Fibroblast of lung (primary cell): ENCODE results near the gene BAZ2A. TPM values are rescaled to one million over a fixed set of nuclear protein-coding genes. Genes with fewer than 3 reads are reported as not detected.

Source experiments
- DNase-seq, 2 donors: peaks; one replicate each; pipeline versions ENCODE4 v3.0.0 to v3.0.0-alpha.2; 2010; ENCODE audit warnings: low read depth in 2 of 2
- H2AFZ ChIP-seq: 2 replicates; pipeline ENCODE4 v1.5.1; 2012; ENCODE audit warnings: low read length, control low read depth, inconsistent platforms
- H3K27ac ChIP-seq: 2 replicates; pipeline ENCODE4 v1.5.1; 2011; ENCODE audit warnings: low read length, control low read depth; ENCODE audit not compliant: insufficient read depth
- H3K27me3 ChIP-seq: 2 replicates; pipeline ENCODE4 v1.5.1; 2011; ENCODE audit warnings: mild to moderate bottlenecking, low read length; ENCODE audit not compliant: control insufficient read depth, insufficient read depth
- H3K36me3 ChIP-seq: 2 replicates; pipeline ENCODE4 v1.5.1; 2011; ENCODE audit warnings: low read length; ENCODE audit not compliant: control insufficient read depth, insufficient read depth
- H3K4me1 ChIP-seq: 2 replicates; pipeline ENCODE4 v1.5.1; 2011; ENCODE audit warnings: low read length; ENCODE audit not compliant: control insufficient read depth, insufficient read depth; ENCODE audit errors: extremely low read depth
- H3K4me2 ChIP-seq: 2 replicates; pipeline ENCODE4 v1.5.1; 2011; ENCODE audit warnings: low read length, control low read depth; ENCODE audit not compliant: insufficient read depth; ENCODE audit errors: extremely low read depth
- H3K4me3 ChIP-seq, 4 experiments: fragments of 200-600 bp in 1 of 4; sonication (generic) in 1 of 4; replicated peaks in 1 of 4; 2 replicates each; pipeline ENCODE4 v1.5.1; 2011 to 2016; ENCODE audit warnings: low read length in 4 of 4, low read depth in 3 of 4, mild to moderate bottlenecking in 3 of 4, control low read depth in 2 of 4, inconsistent platforms in 1 of 4, mixed read lengths in 1 of 4; ENCODE audit not compliant: insufficient read depth in 1 of 4; ENCODE audit errors: control extremely low read depth in 1 of 4
- H3K79me2 ChIP-seq: 2 replicates; pipeline ENCODE4 v1.5.1; 2012; ENCODE audit warnings: mild to moderate bottlenecking, low read length, inconsistent platforms; ENCODE audit not compliant: control insufficient read depth, insufficient read depth
- H3K9ac ChIP-seq: 2 replicates; pipeline ENCODE4 v1.5.1; 2011; ENCODE audit warnings: mild to moderate bottlenecking, low read length, control low read depth; ENCODE audit not compliant: insufficient read depth
- H3K9me3 ChIP-seq: 2 replicates; pipeline ENCODE4 v1.5.1; 2012; ENCODE audit warnings: low read depth, low read length; ENCODE audit not compliant: control insufficient read depth, insufficient read depth
- H4K20me1 ChIP-seq: 2 replicates; pipeline ENCODE4 v1.5.1; 2011; ENCODE audit warnings: low read length; ENCODE audit not compliant: control insufficient read depth, insufficient read depth; ENCODE audit errors: extremely low read depth
- CTCF ChIP-seq, 2 donors: IDR thresholded peaks in 1 of 2; conservative IDR thresholded peaks in 1 of 2; 1 replicate in 1 of 2; 2 replicates in 1 of 2; pipeline ENCODE4 v1.5.1; 2011 to 2012; ENCODE audit warnings: low read length in 2 of 2, control low read depth in 1 of 2, inconsistent platforms in 1 of 2, low read depth in 1 of 2, mild to moderate bottlenecking in 1 of 2
- EZH2 ChIP-seq: IDR thresholded peaks from 2 replicates; pipeline ENCODE4 v1.5.1; 2012; ENCODE audit warnings: low read length, control low read depth, mild to moderate bottlenecking; ENCODE audit errors: missing control alignments
- polyA plus RNA-seq, 2 donors: library from polyadenylated mRNA; depleted of rRNA in 1 of 2; stranded (reverse) in 1 of 2; unstranded in 1 of 2; fragments of >200 nt; gene quantifications; 2 replicates each; pipeline ENCODE4 v1.2.1, GENCODE V29; 2011 to 2012; ENCODE audit warnings: missing spikeins in 1 of 2
- total RNA-seq: library from RNA; depleted of rRNA; stranded (reverse); fragments of >200 nt; gene quantifications from 2 replicates; pipeline ENCODE4 v1.2.1, GENCODE V29; 2014

The BAZ2A gene
- total and polyA plus RNA-seq, 2 donors (not counting 1 experiment from before 2014, with no cell fraction given), result 32.0 to 39.9 TPM

GRCh38 chr12:56668197-56668457, 38.0 kb upstream of the BAZ2A start:
- Histone ChIP-seq H3K79me2 (peaks cover 29% of the 10 kb centered on the region), H4K20me1 (no peaks in the 10 kb centered on the region), H3K9me3 (no peaks in the 10 kb centered on the region), H3K4me1 (peaks cover 3% of the 10 kb centered on the region), H3K4me2 (no peak overlapping the region), H2AFZ (no peak overlapping the region), H3K36me3 (peaks cover 18% of the 10 kb centered on the region), H3K27ac (no peak overlapping the region), H3K4me3 (no peak overlapping the region), H3K27me3 (no peaks in the 10 kb centered on the region), H3K9ac (no peak overlapping the region)
- TF ChIP-seq EZH2 (no peak), CTCF (conservative IDR thresholded peaks at IDR 0.05 in 1 of 2, IDR thresholded peaks at IDR 0.05 in 1 of 2; ENCODE audit: low read depth in 1 of 2, low read length in 2 of 2) (no peak)
- no peak for DNase-seq

- Histone ChIP-seq H3K4me2 (no peak overlapping the region), H3K36me3 (peaks cover 15% of the 10 kb centered on the region), H3K27me3 (no peaks in the 10 kb centered on the region), H3K27ac (no peak overlapping the region), H3K9ac (no peak overlapping the region), H3K79me2 (no peaks in the 10 kb centered on the region), H2AFZ (no peak overlapping the region), H4K20me1 (no peaks in the 10 kb centered on the region), H3K4me3 (no peak overlapping the region), H3K4me1 (no peaks in the 10 kb centered on the region), H3K9me3 (no peaks in the 10 kb centered on the region)
- DNase-seq, result no peak
- TF ChIP-seq EZH2, result no peak
- no peak for TF ChIP-seq CTCF (conservative IDR thresholded peaks at IDR 0.05 in 1 of 2, IDR thresholded peaks at IDR 0.05 in 1 of 2; ENCODE audit: low read depth in 1 of 2, low read length in 2 of 2)
These were observed 32.0 kb upstream of the BAZ2A start for GRCh38 chr12:56661979-56662638.

GRCh38 chr12:56661560-56661959, 31.4 kb upstream of the BAZ2A start:
- no peak overlapping the region for H3K4me2 ChIP-seq
- no peak overlapping the region for H3K4me3 ChIP-seq
- no peaks in the 10 kb centered on the region for H3K27me3 ChIP-seq
- DNase-seq, result no peak
- H3K4me1 ChIP-seq, result no peaks in the 10 kb centered on the region
- H4K20me1 ChIP-seq, result no peaks in the 10 kb centered on the region
- no peaks in the 10 kb centered on the region for H3K79me2 ChIP-seq
- no peak overlapping the region for H2AFZ ChIP-seq
- TF ChIP-seq EZH2 (no peak), CTCF (conservative IDR thresholded peaks at IDR 0.05 in 1 of 2, IDR thresholded peaks at IDR 0.05 in 1 of 2; ENCODE audit: low read depth in 1 of 2, low read length in 2 of 2) (no peak)
- no peak overlapping the region for H3K27ac ChIP-seq
- no peaks in the 10 kb centered on the region for H3K9me3 ChIP-seq
- no peak overlapping the region for H3K9ac ChIP-seq
- peaks cover 11% of the 10 kb centered on the region for H3K36me3 ChIP-seq
